ENCODE data around the gene METTL2B. TPM values are rescaled to one million over a fixed set of nuclear protein-coding genes. Genes with fewer than 3 reads are reported as not detected.
"Not testable (repeated sequence)": the region's sequence is repeated elsewhere in the genome, so short reads cannot be mapped to it uniquely, and the experiment has no call there.

The METTL2B gene
- total RNA-seq, 1 donor from 2014 or later, result 47.5 TPM

DNA sequence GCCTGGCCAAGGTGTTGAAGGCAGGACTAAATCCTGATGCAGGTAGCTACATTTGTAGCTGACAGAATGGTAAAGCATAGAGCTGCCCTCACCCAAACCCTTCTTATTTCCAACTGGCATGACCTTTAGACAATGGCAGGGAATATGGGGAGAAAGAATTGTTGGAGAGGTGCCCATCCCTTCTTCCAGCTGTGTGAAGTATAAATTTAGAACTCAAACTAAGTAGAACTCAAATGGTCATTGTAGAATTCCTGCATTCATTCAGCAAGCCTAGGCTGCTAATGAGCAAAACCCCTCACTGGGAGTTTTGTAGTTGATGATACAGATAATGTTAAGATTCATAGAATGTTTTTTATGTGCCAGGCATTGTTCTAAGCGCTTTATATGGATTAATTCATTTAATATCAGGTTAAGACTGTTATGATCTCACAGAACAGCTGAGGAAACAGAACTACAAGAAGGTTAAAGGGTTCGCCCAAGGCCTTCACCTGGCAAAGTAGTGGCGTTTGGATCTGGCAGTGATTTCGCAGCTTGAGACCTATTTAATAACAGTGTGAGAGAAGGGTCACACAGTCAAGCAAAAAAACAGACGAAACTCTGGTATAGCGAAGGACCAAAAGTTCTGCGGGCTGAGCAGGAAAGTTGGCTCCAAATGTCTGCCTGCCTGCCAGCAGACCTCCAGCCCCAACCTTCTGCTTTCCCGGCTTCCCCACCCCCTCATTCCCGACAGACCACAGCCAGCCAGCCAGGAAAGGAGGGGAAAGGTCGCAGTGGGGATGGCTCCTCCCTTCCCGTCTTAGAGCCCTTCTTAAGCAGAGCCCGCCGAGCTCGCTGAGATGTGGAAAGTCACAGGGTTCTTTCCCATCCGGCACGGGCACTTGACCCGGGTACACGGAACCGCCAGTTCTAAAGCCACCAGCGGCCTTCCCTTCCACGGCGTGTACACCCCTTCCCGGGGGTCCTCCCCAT is 22.4 kb upstream of the METTL2B start:
- no peak for DNase-seq (ENCODE audit: low read depth)
- no peaks in the 10 kb centered on the region for H3K27me3 ChIP-seq (ENCODE audit: control insufficient read depth, insufficient read depth, low read length)
- no peaks in the 10 kb centered on the region for H3K36me3 ChIP-seq (ENCODE audit: control insufficient read depth, insufficient read depth, low read length)
- TF ChIP-seq, protein P1, sequence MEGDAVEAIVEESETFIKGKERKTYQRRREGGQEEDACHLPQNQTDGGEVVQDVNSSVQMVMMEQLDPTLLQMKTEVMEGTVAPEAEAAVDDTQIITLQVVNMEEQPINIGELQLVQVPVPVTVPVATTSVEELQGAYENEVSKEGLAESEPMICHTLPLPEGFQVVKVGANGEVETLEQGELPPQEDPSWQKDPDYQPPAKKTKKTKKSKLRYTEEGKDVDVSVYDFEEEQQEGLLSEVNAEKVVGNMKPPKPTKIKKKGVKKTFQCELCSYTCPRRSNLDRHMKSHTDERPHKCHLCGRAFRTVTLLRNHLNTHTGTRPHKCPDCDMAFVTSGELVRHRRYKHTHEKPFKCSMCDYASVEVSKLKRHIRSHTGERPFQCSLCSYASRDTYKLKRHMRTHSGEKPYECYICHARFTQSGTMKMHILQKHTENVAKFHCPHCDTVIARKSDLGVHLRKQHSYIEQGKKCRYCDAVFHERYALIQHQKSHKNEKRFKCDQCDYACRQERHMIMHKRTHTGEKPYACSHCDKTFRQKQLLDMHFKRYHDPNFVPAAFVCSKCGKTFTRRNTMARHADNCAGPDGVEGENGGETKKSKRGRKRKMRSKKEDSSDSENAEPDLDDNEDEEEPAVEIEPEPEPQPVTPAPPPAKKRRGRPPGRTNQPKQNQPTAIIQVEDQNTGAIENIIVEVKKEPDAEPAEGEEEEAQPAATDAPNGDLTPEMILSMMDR (IDR thresholded peaks at IDR 0.05; ENCODE audit: insufficient read depth, low read length, poor library complexity, severe bottlenecking), result no peak
- no peak overlapping the region for H3K4me3 ChIP-seq (ENCODE audit: low read depth, low read length)

DNA sequence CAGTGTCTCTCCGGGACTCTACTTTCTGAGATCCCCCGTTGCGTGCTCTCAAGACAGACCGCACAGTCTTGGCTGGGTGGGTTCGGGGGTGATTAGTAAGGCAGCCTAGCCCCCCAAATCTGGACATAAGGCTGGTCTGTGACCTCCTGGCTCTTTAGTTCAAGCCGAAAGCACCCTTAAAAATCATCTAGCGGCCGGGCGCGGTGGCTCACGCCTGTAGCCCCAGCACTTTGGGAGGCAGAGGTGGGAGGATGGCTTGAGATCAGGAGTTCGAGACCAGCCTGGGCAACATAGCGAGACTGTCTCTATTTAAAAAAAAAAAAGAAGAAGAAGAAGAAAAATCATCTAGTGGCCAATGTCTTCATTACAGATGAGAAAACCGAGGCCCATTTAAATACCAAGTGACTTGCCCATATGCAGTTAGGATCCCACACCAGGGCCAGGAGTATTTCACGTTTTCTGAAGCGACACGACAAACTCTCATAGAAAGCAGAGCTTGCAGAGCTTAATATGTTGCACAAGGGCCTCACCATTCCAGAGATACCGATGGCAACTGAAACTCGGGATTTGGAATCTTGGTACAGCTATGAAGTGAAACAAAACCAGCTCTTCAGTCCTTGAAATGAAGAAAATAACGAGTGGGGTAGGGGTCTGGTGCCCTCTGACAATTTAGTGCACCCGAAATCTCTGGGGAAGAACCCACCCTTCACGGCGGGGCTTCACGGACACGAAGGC is 21.6 kb upstream of the METTL2B start:
- no peak for DNase-seq (ENCODE audit: low read depth)

DNA sequence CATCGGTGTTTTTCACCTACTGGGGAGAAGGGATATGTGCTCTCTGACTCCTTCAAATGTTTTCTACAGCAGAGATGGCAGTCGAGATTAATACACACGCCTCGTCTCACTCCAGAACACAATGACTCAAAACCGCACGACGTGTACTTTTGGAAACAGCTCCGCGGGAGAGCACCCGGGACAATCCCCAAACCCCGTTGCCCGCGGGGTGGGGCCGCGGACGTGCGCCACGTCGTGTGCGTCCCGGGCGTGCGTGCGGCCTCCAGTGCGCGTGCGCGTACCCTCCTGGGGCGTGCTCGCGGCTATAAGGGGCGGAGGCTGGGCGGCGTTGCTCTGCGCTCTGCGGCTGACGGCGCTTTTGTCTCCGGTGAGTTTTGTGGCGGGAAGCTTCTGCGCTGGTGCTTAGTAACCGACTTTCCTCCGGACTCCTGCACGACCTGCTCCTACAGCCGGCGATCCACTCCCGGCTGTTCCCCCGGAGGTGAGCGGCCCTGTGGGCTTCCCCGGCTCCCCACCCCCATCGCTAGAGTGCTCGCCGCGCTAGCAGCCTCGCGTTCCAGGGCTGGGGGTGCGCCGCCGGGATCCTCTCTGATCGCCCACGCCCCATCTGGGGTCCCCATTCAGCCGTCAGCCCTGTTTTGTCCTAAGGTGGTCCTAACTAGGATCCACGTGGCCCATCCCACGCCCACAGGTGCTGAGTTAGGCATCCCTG is 20.8 kb upstream of the METTL2B start, which contains the start of gene HILPDA:
TSS of gene HILPDA (plus strand) at position 336 of the 712 bp plus-strand sequence. CDS start 1,391 bp downstream, outside the sequence.
- H3K36me3 ChIP-seq (ENCODE audit: control insufficient read depth, insufficient read depth, low read length), result no peaks in the 10 kb centered on the region
- no peaks in the 10 kb centered on the region for H3K27me3 ChIP-seq (ENCODE audit: control insufficient read depth, insufficient read depth, low read length)
- TF ChIP-seq, protein P1 (IDR thresholded peaks at IDR 0.05; ENCODE audit: insufficient read depth, low read length, poor library complexity, severe bottlenecking), result no peak
- DNase-seq (ENCODE audit: low read depth), result peak; percentile 88
- peak within 1 kb of the TSS; percentile 85 for H3K4me3 ChIP-seq (ENCODE audit: low read depth, low read length)

More for the DNA sequence above, 21.6 kb upstream of the METTL2B start:
- TF ChIP-seq, protein P1 (IDR thresholded peaks at IDR 0.05; ENCODE audit: insufficient read depth, low read length, poor library complexity, severe bottlenecking), result peak; percentile 4
- Histone ChIP-seq H3K27me3 (ENCODE audit: control insufficient read depth, insufficient read depth, low read length) (no peaks in the 10 kb centered on the region), H3K36me3 (ENCODE audit: control insufficient read depth, insufficient read depth, low read length) (no peaks in the 10 kb centered on the region), H3K4me3 (ENCODE audit: low read depth, low read length) (peak overlapping the region; percentile 85)

DNA sequence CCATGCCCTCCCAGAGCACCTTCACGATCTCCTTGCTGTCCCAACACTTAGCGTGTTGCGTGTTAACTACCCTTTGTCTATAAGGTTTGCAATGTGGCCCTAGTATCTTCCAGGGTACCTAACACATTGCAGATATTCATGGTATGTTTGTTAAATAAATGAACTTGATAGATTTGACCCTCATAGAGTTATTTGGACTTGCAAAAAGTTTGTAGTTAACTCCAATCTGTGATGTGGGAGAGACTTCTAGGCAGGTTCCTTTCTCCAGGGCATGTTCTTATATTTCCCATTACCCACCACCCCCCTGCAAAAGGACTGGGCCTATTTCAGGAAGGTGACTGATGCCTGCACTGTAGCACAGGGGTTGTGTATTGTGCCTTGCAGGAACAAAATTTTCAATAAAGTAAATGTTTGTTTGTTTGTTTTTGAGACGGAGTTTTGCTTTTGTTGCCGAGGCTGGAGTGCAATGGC is 20.3 kb upstream of the METTL2B start:
- TF ChIP-seq, protein P1 (IDR thresholded peaks at IDR 0.05; ENCODE audit: insufficient read depth, low read length, poor library complexity, severe bottlenecking), result no peak
- Histone ChIP-seq H3K4me3 (ENCODE audit: low read depth, low read length) (peak overlapping the region; percentile 85), H3K36me3 (ENCODE audit: control insufficient read depth, insufficient read depth, low read length) (no peaks in the 10 kb centered on the region), H3K27me3 (ENCODE audit: control insufficient read depth, insufficient read depth, low read length) (no peaks in the 10 kb centered on the region)
- DNase-seq (ENCODE audit: low read depth), result no peak

DNA sequence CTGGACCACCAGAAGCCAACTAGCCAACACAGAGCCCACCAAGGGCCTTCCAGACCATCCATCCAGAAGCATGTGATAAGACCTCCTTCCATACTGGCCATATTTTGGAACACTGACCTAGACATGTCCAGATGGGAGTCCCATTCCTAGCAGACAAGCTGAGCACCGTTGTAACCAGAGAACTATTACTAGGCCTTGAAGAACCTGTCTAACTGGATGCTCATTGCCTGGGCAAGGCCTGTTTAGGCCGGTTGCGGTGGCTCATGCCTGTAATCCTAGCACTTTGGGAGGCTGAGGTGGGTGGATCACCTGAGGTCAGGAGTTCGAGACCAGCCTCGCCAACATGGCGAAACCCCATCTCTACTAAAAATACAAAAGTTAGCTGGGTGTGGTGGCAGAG is 19.2 kb upstream of the METTL2B start:
- not testable (repeated sequence) for DNase-seq (ENCODE audit: low read depth); H3K36me3 ChIP-seq (ENCODE audit: control insufficient read depth, insufficient read depth, low read length); H3K27me3 ChIP-seq (ENCODE audit: control insufficient read depth, insufficient read depth, low read length); H3K4me3 ChIP-seq (ENCODE audit: low read depth, low read length)

Data from kidney epithelial cell (primary cell).